ENCODE results near the gene TNFRSF11A. TPM values are rescaled to one million over a fixed set of nuclear protein-coding genes. Genes with fewer than 3 reads are reported as not detected.

Gene TNFRSF11A
- total RNA-seq, 2 experiments from 2014 or later: 1.7 TPM

DNA sequence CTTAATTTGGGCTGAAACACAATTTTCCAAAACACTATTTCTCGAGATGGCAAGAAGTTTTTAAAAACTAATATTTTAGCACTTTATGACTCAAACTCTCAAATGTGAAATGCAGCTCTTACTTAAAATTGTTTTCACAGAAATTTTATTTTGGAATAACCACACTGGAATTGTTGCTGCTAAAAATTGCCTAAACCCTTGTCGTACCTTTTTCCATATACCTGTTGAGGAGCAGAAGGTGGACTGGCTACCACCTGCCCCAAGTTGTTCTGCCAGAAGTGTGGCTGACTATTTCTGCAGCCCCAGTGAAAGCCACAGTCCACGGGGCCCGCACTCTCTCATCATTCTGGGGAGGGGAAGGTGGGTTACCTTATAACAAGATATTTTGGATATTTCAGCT is 23.4 kb downstream of the TNFRSF11A start:
- Mint-ChIP-seq H3K36me3 (ENCODE audit: low read depth) (no peaks in the 10 kb centered on the region), H3K4me1 (ENCODE audit: low read depth) (no peaks in the 10 kb centered on the region), H3K27ac (no peak overlapping the region), H3K9me3 (no peaks in the 10 kb centered on the region), H3K4me3 (no peak overlapping the region), H3K27me3 (no peaks in the 10 kb centered on the region)
- POLR2A ChIA-PET: no interaction called here
- ATAC-seq (ENCODE audit: poor library complexity) (no peak), DNase-seq (no peak)
- no peaks in the 10 kb centered on the region for H3K36me3 ChIP-seq (ENCODE audit: insufficient read depth, low read length)
- intact Hi-C loops (cut with DNase I, micrococcal nuclease): no loop called here
- H3K27ac ChIP-seq (ENCODE audit: low read depth in 1 of 2, low read length in 2 of 2): no peak overlapping the region
- no peak overlapping the region for H3K4me3 ChIP-seq (ENCODE audit: low read length)
- CTCF ChIA-PET: no interaction called here
- H3K27me3 ChIP-seq (ENCODE audit: control insufficient read depth in 1 of 2, insufficient read depth in 2 of 2, low read length in 2 of 2): peaks cover 0 to 7% of the 10 kb centered on the region in 2 experiments
- no peaks in the 10 kb centered on the region for H3K9me3 ChIP-seq (ENCODE audit: control insufficient read depth in 1 of 2, insufficient read depth in 1 of 2, low read length in 2 of 2)
- no peaks in the 10 kb centered on the region for H3K4me1 ChIP-seq (ENCODE audit: insufficient read depth, low read length)
- no peak for TF ChIP-seq CTCF (IDR thresholded peaks at IDR 0.05)

- Histone ChIP-seq H3K9me3 (ENCODE audit: control insufficient read depth in 1 of 2, insufficient read depth in 1 of 2, low read length in 2 of 2) (no peaks in the 10 kb centered on the region), H3K27me3 (ENCODE audit: control insufficient read depth in 1 of 2, insufficient read depth in 2 of 2, low read length in 2 of 2) (peaks cover 0 to 7% of the 10 kb centered on the region in 2 experiments), H3K27ac (ENCODE audit: low read depth in 1 of 2, low read length in 2 of 2) (no peak overlapping the region), H3K4me1 (ENCODE audit: insufficient read depth, low read length) (no peaks in the 10 kb centered on the region), H3K4me3 (ENCODE audit: low read length) (no peak overlapping the region), H3K36me3 (ENCODE audit: insufficient read depth, low read length) (no peaks in the 10 kb centered on the region)
- Mint-ChIP-seq H3K4me3 (no peak overlapping the region), H3K27ac (no peak overlapping the region), H3K9me3 (no peaks in the 10 kb centered on the region), H3K27me3 (no peaks in the 10 kb centered on the region), H3K36me3 (ENCODE audit: low read depth) (no peaks in the 10 kb centered on the region), H3K4me1 (ENCODE audit: low read depth) (no peaks in the 10 kb centered on the region)
- CTCF ChIA-PET: no interaction called here
- DNase-seq (no peak), ATAC-seq (ENCODE audit: poor library complexity) (no peak)
- TF ChIP-seq CTCF (IDR thresholded peaks at IDR 0.05): no peak
- POLR2A ChIA-PET: no interaction called here
- intact Hi-C loops (cut with DNase I, micrococcal nuclease): no loop called here
Measured at GRCh38 chr18:62353170-62353569, 28.1 kb downstream of the TNFRSF11A start.

- Histone ChIP-seq H3K27ac (ENCODE audit: low read depth in 1 of 2, low read length in 2 of 2) (no peak overlapping the region), H3K27me3 (ENCODE audit: control insufficient read depth in 1 of 2, insufficient read depth in 2 of 2, low read length in 2 of 2) (peaks cover 0 to 3% of the 10 kb centered on the region in 2 experiments), H3K4me3 (ENCODE audit: low read length) (no peak overlapping the region), H3K4me1 (ENCODE audit: insufficient read depth, low read length) (no peaks in the 10 kb centered on the region), H3K36me3 (ENCODE audit: insufficient read depth, low read length) (no peaks in the 10 kb centered on the region), H3K9me3 (ENCODE audit: control insufficient read depth in 1 of 2, insufficient read depth in 1 of 2, low read length in 2 of 2) (no peaks in the 10 kb centered on the region)
- Mint-ChIP-seq H3K9me3 (no peaks in the 10 kb centered on the region), H3K36me3 (ENCODE audit: low read depth) (no peaks in the 10 kb centered on the region), H3K27me3 (no peaks in the 10 kb centered on the region), H3K4me3 (no peak overlapping the region), H3K27ac (no peak overlapping the region), H3K4me1 (ENCODE audit: low read depth) (no peaks in the 10 kb centered on the region)
- no peak for TF ChIP-seq CTCF (IDR thresholded peaks at IDR 0.05)
- DNase-seq: peak in 1 of 14 experiments; percentile 35
- intact Hi-C loops (cut with DNase I, micrococcal nuclease): no loop called here
- POLR2A ChIA-PET: no interaction called here
- CTCF ChIA-PET: no interaction called here
- ATAC-seq (ENCODE audit: poor library complexity): no peak
Measured at GRCh38 chr18:62354151-62354550, 29.0 kb downstream of the TNFRSF11A start.

Data from CD4-positive, alpha-beta T cell (primary cell).